Measurements from ENCODE around the gene KLHL29.

GRCh38 chr2:23423873-23424680, 39.1 kb downstream of the KLHL29 start:
- TF ChIP-seq CTCF (IDR thresholded peaks at IDR 0.05; ENCODE audit: insufficient read depth, low read depth, low read length) (no peak), EZH2 (IDR thresholded peaks at IDR 0.05; ENCODE audit: insufficient read depth, low read length) (no peak)
